ENCODE measurements around the gene TOX2. TPM values are rescaled to one million over a fixed set of nuclear protein-coding genes. Genes with fewer than 3 reads are reported as not detected.

TOX2 gene
- total RNA-seq, 1 donor from 2014 or later = 24.3 TPM

- intact Hi-C loops (cut with DNase I) = no loop called here
- no peak for ATAC-seq
Measured at GRCh38 chr20:43949248-43949647, 34.6 kb downstream of the TOX2 start.

DNA sequence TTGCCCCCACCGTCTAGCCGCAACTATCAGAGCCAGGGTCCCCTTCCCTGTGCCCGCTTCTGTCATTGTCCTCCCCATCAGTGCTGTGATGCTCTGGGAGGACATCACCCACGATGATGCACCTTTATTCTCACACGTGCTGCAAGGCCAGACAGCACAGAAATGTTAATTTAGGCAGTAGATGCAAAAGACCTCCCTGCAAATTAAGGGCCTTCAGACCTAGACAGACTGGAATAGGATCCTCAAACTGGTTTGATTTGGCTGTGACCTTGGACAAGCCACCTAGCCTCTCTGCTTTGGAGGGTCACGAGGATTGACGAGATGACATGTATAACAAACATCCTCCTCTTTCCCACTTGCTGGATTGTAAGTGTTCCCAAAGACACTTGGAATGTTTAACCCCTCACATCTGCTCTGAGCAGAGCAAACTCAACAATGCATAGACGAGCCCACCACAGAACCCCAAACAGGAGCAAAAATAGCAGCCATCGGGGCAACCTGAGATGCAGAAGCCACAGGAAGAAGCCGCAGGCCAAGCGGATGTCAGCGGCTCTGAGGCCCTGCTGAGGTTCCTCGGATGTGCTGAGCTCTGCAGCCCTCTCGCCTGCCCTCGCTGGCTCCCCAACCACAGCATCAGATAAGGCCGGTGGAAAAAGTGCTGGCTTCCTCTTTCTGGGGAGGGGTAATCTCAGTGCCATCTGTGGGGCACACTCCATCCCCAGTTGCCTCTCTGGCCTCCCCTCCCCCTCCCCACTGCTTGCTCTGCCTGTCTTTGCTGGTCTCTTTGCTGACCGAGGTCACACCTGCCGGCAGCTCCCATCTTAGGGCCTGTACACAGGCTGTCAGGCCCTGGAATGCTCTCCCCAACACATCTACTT is 35.3 kb downstream of the TOX2 start:
- DNase-seq = no peak
- ATAC-seq = peak; percentile 75

More at GRCh38 chr20:43949248-43949647, 34.6 kb downstream of the TOX2 start:
- no peak overlapping the region for H3K27ac ChIP-seq
- no peak overlapping the region for H3K4me3 ChIP-seq
- no peaks in the 10 kb centered on the region for H3K9me3 ChIP-seq
- DNase-seq = no peak
- H3K27me3 ChIP-seq = no peaks in the 10 kb centered on the region
- no peaks in the 10 kb centered on the region for H3K36me3 ChIP-seq
- H3K4me1 ChIP-seq = peaks cover 17% of the 10 kb centered on the region
- no peak for TF ChIP-seq CTCF (IDR thresholded peaks at IDR 0.05)

GRCh38 chr20:43953919-43954592 is 39.4 kb downstream of the TOX2 start:
- Histone ChIP-seq H3K36me3 (no peaks in the 10 kb centered on the region), H3K27me3 (no peaks in the 10 kb centered on the region), H3K4me1 (peaks cover 52% of the 10 kb centered on the region), H3K4me3 (no peak overlapping the region), H3K27ac (no peak overlapping the region), H3K9me3 (no peaks in the 10 kb centered on the region)
- intact Hi-C loops (cut with DNase I) = no loop called here
- ATAC-seq = no peak
- no peak for DNase-seq
- no peak for TF ChIP-seq CTCF (IDR thresholded peaks at IDR 0.05)

More for the DNA sequence above, 35.3 kb downstream of the TOX2 start:
- no peak for TF ChIP-seq CTCF (IDR thresholded peaks at IDR 0.05)
- intact Hi-C loops (cut with DNase I) = no loop called here
- peaks cover 24% of the 10 kb centered on the region for H3K4me1 ChIP-seq
- H3K9me3 ChIP-seq = no peaks in the 10 kb centered on the region
- no peak overlapping the region for H3K4me3 ChIP-seq
- no peaks in the 10 kb centered on the region for H3K27me3 ChIP-seq
- no peaks in the 10 kb centered on the region for H3K36me3 ChIP-seq
- no peak overlapping the region for H3K27ac ChIP-seq

DNA sequence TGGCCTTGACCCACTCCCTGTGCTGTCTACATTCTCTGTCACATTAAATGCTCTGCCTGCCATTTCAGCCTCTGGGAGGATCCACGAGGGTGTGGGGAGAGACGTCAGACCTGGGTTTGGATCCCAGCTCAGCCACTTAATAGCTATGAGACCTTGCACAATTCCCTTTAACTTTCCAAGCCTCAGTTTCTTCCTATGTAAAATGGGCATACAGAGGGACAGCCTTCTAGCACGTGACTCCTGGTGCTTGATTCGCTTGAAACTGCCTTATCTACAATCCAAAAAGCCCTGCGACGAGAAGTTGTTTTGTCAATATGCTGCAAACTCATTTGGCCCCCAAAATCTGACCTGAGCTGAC is 40.0 kb downstream of the TOX2 start:
- ATAC-seq = no peak
- Histone ChIP-seq H3K9me3 (no peaks in the 10 kb centered on the region), H3K4me3 (no peak overlapping the region), H3K36me3 (no peaks in the 10 kb centered on the region), H3K4me1 (peaks cover 54% of the 10 kb centered on the region), H3K27me3 (no peaks in the 10 kb centered on the region), H3K27ac (peak overlapping the region; percentile 42)
- no peak for TF ChIP-seq CTCF (IDR thresholded peaks at IDR 0.05)
- DNase-seq = no peak
- intact Hi-C loops (cut with DNase I) = no loop called here

DNA sequence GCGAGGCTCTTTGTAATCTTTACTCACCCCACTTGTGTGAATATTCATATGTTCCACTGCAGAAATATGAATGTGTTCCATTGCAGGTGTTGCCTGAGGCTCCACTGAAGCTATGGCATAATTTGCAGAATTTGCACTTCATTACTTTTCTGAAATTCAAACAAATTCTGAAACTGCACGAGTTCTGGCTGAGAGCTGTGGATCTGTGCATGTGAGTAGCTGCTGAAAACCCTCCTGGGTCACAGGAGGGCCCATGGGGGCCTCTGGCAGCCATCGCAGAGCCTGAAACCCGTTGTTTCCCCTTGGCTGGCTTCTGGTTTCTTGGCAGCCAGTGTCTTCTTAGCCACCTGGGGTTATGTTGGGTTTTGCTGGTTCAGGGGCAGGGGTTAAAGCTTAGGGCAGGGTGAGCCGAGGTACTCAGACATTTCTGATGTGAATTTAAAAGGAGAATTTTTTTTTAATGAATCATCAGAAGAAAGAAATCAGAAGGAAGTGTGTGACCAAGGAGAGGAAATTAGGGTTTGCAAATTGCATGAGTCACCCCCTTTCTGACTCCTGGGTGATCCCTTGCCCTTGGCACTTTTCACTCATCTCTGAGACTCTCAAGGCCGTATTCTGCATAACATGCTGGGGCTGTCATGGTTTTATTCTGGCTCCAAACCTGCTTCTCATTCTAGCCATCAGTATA is 40.6 kb downstream of the TOX2 start:
- ATAC-seq (peak; percentile 64), DNase-seq (no peak)
- no peak for TF ChIP-seq CTCF (IDR thresholded peaks at IDR 0.05)
- Histone ChIP-seq H3K9me3 (no peaks in the 10 kb centered on the region), H3K4me3 (no peak overlapping the region), H3K27ac (peak overlapping the region; percentile 51), H3K4me1 (peaks cover 57% of the 10 kb centered on the region), H3K27me3 (no peaks in the 10 kb centered on the region), H3K36me3 (no peaks in the 10 kb centered on the region)
- intact Hi-C loops (cut with DNase I) = no loop called here

Measured in upper lobe of right lung (tissue), 1 donor.